Erythroblast (primary cell): ENCODE data around the gene DSCAM.
"Not testable (repeated sequence)": the region's sequence is repeated elsewhere in the genome, so short reads cannot be mapped to it uniquely, and the experiment has no call there.

ENCODE experiments used
- DNase-seq, 2 experiments: peaks; one replicate each; lab custom pipeline; 2025; lab: John Stamatoyannopoulos, UW
- GATA1 ChIP-seq: IDR thresholded peaks from 2 replicates; pipeline ENCODE4 v1.6.1; 2011; ENCODE audit warnings: low read depth, mild to moderate bottlenecking, control low read depth, low read length, moderate library complexity
- POLR2A ChIP-seq: IDR thresholded peaks from 2 replicates; pipeline ENCODE4 v1.6.1; 2011; ENCODE audit warnings: mild to moderate bottlenecking, low read length

Gene DSCAM

GRCh38 chr21:40313260-40313659, 533.7 kb downstream of the DSCAM start:
- no peak for DNase-seq
- TF ChIP-seq GATA1: no peak
- TF ChIP-seq POLR2A: no peak

GRCh38 chr21:40300300-40300699, 546.7 kb downstream of the DSCAM start:
- TF ChIP-seq GATA1: no peak
- no peak for TF ChIP-seq POLR2A
- DNase-seq: no peak

DNA sequence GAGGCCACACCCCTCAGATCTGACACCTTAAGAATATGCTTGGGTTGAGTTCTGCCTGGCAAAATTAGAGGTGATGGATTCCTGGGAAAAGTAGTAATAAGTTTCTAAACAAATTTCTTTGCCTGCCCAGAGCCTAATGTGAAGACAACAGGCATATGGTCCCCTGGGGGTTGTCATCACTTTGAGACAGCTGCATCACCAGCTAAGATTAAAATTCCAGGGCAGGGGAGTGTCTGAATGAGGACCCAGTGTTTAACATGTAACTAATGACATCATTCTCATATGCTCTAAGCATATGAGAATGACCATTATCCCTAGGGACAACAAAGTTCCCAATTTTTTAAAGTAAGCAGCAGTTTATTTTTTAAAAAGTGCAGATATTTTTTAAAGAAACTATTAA, 547.5 kb downstream of the DSCAM start:
- no peak for TF ChIP-seq POLR2A
- no peak for TF ChIP-seq GATA1
- no peak for DNase-seq

DNA sequence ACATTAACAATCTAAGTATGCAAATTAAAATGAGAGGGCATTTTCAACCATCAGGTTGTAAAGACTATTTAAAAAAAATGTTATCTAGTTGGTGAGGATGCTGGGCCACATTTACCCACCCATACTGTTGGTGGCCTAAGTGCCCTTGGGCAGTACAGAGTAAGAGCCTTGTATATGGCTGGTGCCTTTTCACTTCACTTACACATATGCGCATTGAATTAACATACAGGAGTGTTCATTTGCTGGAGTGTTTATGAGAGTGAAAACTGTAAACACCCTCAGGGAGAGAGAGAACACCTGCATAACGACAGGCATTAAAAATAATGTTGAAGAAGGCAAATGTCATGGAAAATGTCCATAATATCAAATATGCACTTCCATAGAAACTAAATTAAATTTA, 552.6 kb downstream of the DSCAM start:
- DNase-seq: no peak

DNA sequence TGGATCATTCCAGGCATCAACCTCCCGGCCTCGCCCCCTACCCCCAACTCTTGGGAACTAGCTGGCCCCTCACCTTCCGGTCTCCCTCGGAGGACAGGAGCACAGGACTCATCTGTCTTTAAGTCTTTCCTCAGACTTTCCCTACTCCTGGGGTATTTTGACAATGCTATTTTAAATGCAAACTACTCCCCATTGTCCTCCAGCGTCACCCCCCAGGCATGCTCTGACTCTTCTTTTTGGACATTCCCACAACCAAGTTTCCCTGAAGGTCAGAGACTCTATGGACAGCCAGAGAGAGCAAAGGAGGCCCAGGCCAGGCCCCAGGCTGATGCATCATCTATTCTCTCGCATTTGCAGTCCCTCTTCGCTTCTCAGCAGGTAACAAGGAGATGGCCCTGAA, 555.4 kb downstream of the DSCAM start:
- DNase-seq: no peak
- TF ChIP-seq GATA1 (no peak), POLR2A (no peak)

More for the DNA sequence above, 552.6 kb downstream of the DSCAM start:
- TF ChIP-seq GATA1: no peak
- no peak for TF ChIP-seq POLR2A

GRCh38 chr21:40284409-40284808, 562.5 kb downstream of the DSCAM start:
- DNase-seq: no peak
- no peak for TF ChIP-seq GATA1
- TF ChIP-seq POLR2A: no peak

DNA sequence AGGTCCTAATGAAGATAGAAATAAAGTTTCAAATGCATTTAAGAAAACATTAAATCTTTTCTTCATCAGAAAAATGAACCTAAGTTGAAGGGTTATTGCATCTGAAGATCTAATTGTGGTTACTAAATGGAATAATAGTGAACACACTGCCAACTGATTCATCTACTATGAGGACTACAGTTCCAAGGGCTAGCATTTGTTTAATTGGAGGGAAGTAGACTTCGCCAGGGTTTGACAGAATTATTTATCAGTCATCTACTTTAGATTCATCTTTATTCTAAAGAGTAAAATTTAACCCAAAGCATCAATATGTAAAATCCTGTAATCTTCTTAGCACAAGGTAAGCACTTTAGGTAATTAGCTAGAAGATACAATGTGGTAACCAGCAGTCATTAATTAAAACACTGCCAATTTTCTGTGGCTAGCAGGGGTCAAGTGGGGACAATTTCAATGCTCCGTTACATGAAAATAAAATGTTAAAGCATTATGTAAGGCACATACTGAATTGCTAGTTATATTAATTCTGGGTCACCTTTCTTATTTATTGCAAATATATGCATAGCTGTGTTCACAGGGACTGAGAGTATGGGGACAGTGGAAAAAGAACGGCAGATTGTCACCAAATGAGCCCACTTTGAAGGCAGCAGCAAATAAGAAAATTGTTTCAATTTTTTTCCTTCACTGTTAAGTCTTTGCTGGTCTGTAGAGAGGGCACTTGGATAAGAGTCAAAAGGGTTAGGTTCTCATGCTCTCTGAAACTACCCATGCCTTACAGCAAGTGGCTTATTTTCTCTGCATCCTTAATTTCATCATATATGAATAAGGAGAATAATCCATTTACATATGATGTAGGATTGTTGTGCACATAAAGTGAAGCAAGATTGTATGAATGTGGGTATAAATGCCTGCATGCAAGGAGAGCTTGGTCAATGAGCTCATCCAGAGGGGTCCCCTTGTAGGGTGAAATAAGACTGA, 563.8 kb downstream of the DSCAM start:
- no peak for TF ChIP-seq GATA1
- TF ChIP-seq POLR2A: no peak
- no peak for DNase-seq

- TF ChIP-seq POLR2A: no peak
- TF ChIP-seq GATA1: no peak
- DNase-seq: no peak
Measured at GRCh38 chr21:40278345-40278744, 568.6 kb downstream of the DSCAM start.

DNA sequence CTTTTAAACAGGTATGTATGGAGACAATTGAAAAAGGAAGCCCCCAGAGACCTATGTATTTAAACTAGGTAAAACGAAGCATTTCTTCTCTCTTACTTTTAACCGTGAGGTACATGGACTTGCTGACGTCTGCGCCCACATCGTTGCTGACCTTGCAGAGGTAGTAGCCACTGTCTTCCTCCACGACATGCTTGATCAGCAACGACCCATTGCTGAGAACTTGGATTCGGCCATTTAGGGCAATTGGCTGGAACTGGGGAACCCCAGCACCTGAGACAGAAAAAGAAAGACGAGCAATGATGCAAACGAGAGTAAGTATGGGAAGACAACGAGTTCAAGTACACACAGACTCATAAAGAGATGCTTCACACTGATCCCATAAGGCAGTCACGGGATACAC, 571.0 kb downstream of the DSCAM start:
- no peak for DNase-seq
- no peak for TF ChIP-seq GATA1
- TF ChIP-seq POLR2A: no peak

GRCh38 chr21:40272037-40272436, 574.9 kb downstream of the DSCAM start:
- TF ChIP-seq POLR2A (no peak), GATA1 (no peak)
- DNase-seq: no peak

DNA sequence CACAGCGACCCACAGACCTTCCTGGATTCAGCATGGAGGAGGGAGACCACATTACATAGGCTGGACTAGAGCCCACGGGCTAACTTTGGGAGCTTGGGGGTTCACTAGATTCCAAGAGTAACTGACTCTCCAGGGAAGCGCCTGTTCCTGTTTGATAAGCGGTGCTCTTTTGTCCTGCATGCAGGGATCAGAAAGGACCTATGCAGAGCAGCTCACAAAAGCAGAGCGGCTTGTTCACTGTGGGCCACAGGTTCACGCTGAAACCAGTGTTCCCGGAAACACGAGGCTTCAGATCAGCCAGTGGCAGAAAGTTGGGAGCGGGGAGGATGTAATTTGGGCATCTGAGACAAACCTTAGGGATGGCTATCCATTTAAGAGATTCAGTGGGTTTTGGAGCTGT, 575.8 kb downstream of the DSCAM start:
- DNase-seq: no peak
- TF ChIP-seq POLR2A: no peak
- TF ChIP-seq GATA1: no peak

DNA sequence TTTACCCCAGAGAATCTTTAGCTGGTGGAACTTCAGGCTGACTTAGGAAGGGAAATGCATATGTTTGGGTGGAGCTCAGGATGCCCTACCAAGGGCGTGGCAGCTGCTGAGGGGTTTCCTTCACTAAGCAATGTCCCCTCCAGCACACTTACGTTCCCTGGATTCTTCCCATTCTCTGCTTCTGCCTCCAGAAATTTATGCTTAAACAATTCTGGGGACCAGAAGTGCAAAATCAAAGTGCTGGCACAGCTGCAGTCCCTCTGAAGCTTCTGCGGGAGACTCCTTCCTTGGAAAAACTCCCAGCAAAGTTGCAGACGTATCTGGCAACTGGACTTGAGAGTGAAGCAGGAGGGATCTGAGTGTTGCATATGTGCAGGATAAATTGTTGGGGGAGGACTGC, 576.9 kb downstream of the DSCAM start:
- no peak for DNase-seq
- TF ChIP-seq GATA1 (no peak), POLR2A (no peak)

DNA sequence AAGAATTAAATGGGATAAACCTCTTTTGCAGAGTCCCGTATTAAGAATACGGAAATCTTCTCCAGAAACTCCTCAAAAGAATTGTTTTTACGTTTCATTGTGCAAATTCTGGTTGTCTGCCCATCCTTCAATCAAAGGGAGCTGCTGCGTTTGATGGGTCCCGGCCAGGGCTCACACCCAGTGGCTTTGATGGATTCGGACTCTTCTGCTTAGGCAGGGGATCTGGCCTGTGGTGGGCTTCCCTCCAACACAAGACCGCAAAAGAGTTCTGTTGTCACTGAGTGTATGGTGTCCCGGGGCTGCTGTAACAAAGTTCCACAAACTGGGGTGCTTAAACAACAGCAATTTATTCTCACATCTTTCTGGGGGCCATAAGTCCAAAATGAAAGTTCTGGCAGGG, 577.7 kb downstream of the DSCAM start:
- no peak for DNase-seq
- TF ChIP-seq POLR2A (no peak), GATA1 (no peak)

DNA sequence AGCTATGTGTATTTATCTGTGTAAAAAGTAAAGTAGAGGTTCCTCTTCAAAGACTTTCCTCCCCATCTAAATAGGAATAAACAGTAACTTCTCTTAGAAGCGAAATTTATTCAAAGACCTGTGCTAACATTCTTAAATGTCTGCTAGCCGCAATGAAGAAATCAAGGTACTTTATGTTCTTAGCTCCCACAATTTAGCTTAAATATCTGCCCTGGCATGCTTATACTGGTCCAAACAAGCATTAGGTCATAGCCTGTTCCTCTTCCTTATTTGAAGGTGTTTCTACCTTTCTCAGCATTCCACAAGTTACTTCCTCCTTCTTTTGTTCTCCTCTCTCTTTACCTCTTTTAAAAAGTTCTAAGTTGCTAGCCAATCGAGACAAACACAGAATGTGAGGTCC, 588.5 kb downstream of the DSCAM start:
- DNase-seq: not testable (repeated sequence)

GRCh38 chr21:40257342-40257741, 589.6 kb downstream of the DSCAM start:
- no peak for DNase-seq
- TF ChIP-seq GATA1 (no peak), POLR2A (no peak)
